ENCODE results near the gene DLL1. TPM values are rescaled to one million over a fixed set of nuclear protein-coding genes. Genes with fewer than 3 reads are reported as not detected.

Gene DLL1
- total RNA-seq, 1 donor from 2014 or later, result 16.5 TPM

DNA sequence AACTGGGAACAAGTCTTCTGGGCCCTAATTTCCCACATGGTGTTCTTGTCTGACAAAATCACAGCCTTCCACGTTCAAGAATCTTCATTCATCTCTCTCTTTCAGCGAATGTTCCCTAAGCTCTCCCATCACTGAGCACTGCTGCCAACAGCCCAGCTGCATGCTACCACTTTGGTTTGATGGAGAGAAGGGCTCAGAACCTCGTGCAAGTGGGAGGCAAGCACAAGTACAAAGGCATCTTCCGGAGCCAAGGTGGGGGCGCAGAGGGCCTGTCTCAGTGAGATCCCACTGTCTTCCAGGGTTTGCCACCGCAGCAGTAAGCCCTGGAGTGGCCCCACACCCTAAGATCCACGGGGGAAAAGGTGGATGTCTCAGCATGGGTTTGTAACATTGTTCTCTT, 17.2 kb downstream of the DLL1 start:
- H3K27me3 ChIP-seq, result no peaks in the 10 kb centered on the region
- no peak for DNase-seq (ENCODE audit: low spot score in 2 of 2)
- no peaks in the 10 kb centered on the region for H3K9me3 ChIP-seq
- no peaks in the 10 kb centered on the region for H3K36me3 ChIP-seq
- intact Hi-C loops (cut with DNase I), result no loop called here
- H3K27ac ChIP-seq, result no peak overlapping the region
- no peak overlapping the region for H3K4me3 ChIP-seq
- no peaks in the 10 kb centered on the region for H3K4me1 ChIP-seq
- TF ChIP-seq, protein P1, sequence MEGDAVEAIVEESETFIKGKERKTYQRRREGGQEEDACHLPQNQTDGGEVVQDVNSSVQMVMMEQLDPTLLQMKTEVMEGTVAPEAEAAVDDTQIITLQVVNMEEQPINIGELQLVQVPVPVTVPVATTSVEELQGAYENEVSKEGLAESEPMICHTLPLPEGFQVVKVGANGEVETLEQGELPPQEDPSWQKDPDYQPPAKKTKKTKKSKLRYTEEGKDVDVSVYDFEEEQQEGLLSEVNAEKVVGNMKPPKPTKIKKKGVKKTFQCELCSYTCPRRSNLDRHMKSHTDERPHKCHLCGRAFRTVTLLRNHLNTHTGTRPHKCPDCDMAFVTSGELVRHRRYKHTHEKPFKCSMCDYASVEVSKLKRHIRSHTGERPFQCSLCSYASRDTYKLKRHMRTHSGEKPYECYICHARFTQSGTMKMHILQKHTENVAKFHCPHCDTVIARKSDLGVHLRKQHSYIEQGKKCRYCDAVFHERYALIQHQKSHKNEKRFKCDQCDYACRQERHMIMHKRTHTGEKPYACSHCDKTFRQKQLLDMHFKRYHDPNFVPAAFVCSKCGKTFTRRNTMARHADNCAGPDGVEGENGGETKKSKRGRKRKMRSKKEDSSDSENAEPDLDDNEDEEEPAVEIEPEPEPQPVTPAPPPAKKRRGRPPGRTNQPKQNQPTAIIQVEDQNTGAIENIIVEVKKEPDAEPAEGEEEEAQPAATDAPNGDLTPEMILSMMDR (IDR thresholded peaks at IDR 0.05), result no peak

- no peak overlapping the region for H3K4me3 ChIP-seq
Measured at GRCh38 chr6:170273191-170273590, 17.7 kb downstream of the DLL1 start.

DNA sequence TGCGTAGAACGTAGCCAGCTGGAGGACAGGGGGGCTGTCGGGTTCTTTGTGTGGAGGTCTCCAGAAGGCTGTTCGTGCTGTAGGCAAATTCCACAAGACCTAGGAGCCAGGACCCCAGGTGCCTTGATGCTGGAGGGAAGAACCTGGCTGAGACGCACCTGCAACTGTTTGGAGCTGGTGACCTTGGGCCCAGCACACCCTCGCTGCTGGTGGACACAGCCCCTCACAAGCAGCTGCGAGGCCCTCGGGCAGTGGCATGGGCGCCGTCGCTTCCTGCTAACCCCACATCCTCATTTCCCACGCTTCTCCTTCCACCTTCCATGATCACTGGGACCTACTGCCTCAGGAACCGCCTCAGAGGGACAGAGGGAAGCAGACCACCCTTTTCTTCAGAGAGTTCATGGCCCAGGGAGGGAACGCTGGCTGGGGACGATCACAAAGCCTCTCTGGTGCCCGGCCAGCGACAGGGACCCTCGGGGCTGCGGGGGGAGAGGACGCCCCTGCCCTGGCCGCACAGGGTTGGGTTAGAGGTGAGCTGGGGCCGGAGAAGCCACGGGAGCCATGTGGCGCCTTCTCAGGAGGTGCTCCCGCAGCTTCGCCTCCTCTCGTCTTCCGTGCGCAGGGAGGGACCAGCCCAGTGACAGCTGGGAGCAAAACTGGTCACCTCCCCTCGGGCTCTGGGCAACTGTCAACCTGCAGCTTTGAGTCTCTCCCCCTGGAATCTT, 18.4 kb downstream of the DLL1 start:
- Histone ChIP-seq H3K27ac (no peak overlapping the region), H3K4me1 (no peaks in the 10 kb centered on the region), H3K36me3 (no peaks in the 10 kb centered on the region), H3K4me3 (no peak overlapping the region), H3K27me3 (no peaks in the 10 kb centered on the region), H3K9me3 (no peaks in the 10 kb centered on the region)
- DNase-seq (ENCODE audit: low spot score in 2 of 2), result no peak
- TF ChIP-seq, protein P1 (IDR thresholded peaks at IDR 0.05), result no peak
- intact Hi-C loops (cut with DNase I), result no loop called here

More at GRCh38 chr6:170273191-170273590, 17.7 kb downstream of the DLL1 start:
- intact Hi-C loops (cut with DNase I), result no loop called here
- no peaks in the 10 kb centered on the region for H3K9me3 ChIP-seq
- no peaks in the 10 kb centered on the region for H3K27me3 ChIP-seq
- TF ChIP-seq, protein P1 (IDR thresholded peaks at IDR 0.05), result no peak
- no peak overlapping the region for H3K27ac ChIP-seq
- no peaks in the 10 kb centered on the region for H3K36me3 ChIP-seq
- H3K4me1 ChIP-seq, result no peaks in the 10 kb centered on the region
- DNase-seq (ENCODE audit: low spot score in 2 of 2), result no peak

DNA sequence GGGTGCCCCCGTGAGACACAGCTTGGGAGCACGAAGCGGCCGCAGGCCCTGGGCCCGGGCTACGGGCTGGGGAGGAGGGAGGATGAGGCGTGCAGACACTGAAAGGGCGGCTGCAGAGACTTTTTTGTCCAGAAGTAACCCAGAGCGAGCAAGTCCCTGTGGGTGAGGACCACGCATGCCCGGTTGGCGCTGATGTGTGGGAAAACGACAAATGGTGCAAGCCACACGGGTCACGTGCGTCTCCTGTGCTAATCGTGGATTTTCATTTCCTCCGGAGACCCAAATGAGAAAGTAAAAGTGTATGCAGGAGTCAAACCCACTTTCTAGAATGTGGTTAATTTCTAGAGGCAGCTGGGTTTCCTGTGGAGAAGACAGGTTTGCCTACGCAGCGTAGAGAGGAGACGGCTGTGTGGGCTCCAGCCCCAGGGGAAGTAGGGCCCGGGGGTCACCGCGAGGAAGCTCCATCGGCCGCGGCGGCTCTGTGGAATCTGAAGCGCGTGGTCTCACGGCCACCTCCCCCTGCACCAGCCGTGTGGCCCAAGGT, 19.0 kb downstream of the DLL1 start:
- Histone ChIP-seq H3K4me3 (no peak overlapping the region), H3K9me3 (no peaks in the 10 kb centered on the region), H3K4me1 (no peaks in the 10 kb centered on the region), H3K36me3 (no peaks in the 10 kb centered on the region), H3K27me3 (no peaks in the 10 kb centered on the region), H3K27ac (no peak overlapping the region)
- TF ChIP-seq, protein P1 (IDR thresholded peaks at IDR 0.05), result no peak
- intact Hi-C loops (cut with DNase I), result no loop called here
- no peak for DNase-seq (ENCODE audit: low spot score in 2 of 2)

DNA sequence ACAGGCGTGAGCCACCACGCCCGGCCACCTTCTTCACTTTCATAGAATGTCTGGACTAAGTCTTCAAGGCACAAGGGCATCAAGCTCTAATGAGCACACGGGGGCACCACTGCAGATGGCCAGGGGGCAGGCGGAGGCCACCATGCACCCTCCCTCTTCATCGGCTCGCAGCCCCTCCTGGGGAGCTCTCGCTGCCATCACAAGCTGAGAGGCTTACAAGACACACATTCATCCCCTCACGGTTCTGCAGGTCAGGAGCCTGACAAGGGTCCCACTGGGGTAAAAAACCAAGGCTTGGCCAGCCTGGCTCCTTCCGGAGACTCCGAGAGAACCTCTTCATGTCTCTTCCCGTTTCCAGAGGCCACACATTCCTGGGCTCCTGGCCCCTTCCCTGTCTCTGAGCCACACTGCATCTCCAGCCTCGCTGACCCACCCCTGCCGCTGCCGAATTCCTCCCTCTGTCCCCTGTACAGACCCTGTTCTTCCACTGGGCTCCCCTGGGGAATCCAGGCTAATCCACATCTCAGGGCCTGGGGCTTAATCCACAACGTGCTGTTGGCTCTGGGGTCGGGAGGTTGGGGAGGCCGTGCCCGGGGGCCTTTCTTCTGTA, 19.8 kb downstream of the DLL1 start:
- TF ChIP-seq, protein P1 (IDR thresholded peaks at IDR 0.05), result no peak
- no peaks in the 10 kb centered on the region for H3K4me1 ChIP-seq
- H3K9me3 ChIP-seq, result no peaks in the 10 kb centered on the region
- no peak overlapping the region for H3K4me3 ChIP-seq
- H3K27me3 ChIP-seq, result no peaks in the 10 kb centered on the region
- DNase-seq (ENCODE audit: low spot score in 2 of 2), result no peak
- no peaks in the 10 kb centered on the region for H3K36me3 ChIP-seq
- no peak overlapping the region for H3K27ac ChIP-seq
- intact Hi-C loops (cut with DNase I), result no loop called here

Data from ascending aorta (tissue), 2 donors.